GM12878 (cell line): ENCODE results near the gene CLASRP. TPM values are rescaled to one million over a fixed set of nuclear protein-coding genes. Genes with fewer than 3 reads are reported as not detected.
"Not testable (repeated sequence)": the region's sequence is repeated elsewhere in the genome, so short reads cannot be mapped to it uniquely, and the experiment has no call there.

Experiments
- ATAC-seq: fragments of 200-7000 bp; cut with Tn5 transposase; 3 replicates; pipeline ENCODE4 v1.9.1; 2020; ENCODE audit warnings: mild to moderate bottlenecking, moderate library complexity
- BruUV-seq: library from RNA; stranded (reverse); fragments of 400-500 nt; replicated peaks from 2 replicates; lab custom pipeline; 2021; lab: Mats Ljungman, UMichigan
- CTCF ChIA-PET: fragments of 300-600 bp; sonication (Branson Sonifier 250); formaldehyde crosslinking; extraction: SDS; loops from one replicate; lab custom pipeline; 2021; ENCODE audit warnings: inconsistent platforms; lab: Yijun Ruan, JAX
- POLR2A ChIA-PET: fragments of 350-600 bp; formaldehyde crosslinking; extraction: SDS; loops from one replicate; lab custom pipeline; 2021; ENCODE audit warnings: inconsistent platforms; lab: Charles Lee
- RAD21 ChIA-PET: fragments of 300-600 bp; sonication (Branson Sonifier 250); formaldehyde crosslinking; loops from one replicate; lab custom pipeline; 2023; ENCODE audit warnings: antibody characterized with exemption; ENCODE audit not compliant: unreplicated experiment; lab: Charles Lee
- SMC1A ChIA-PET: fragments of 300-600 bp; sonication (Branson Sonifier 250); formaldehyde crosslinking; loops from one replicate; lab custom pipeline; 2023; ENCODE audit not compliant: unreplicated experiment, uncharacterized antibody; lab: Charles Lee
- DNase-seq: peaks from one replicate; pipeline ENCODE4 v3.0.0-alpha.2; 2011; ENCODE audit warnings: low read depth, low spot score
- FAIRE-seq: peaks from 3 replicates; lab custom pipeline; 2011; peaks lifted over from hg19 to GRCh38; lab: Jason Lieb, UNC
- H2AFZ ChIP-seq: 2 replicates; pipeline ENCODE4 v1.6.0; 2011; ENCODE audit warnings: low read depth, low read length, control low read depth; ENCODE audit not compliant: control insufficient read depth
- H3K27ac ChIP-seq: 2 replicates; pipeline ENCODE4 v1.5.1; 2011; ENCODE audit warnings: control low read depth; ENCODE audit not compliant: control insufficient read depth, insufficient read depth
- H3K27me3 ChIP-seq, 2 experiments: replicated peaks in 1 of 2; 2 replicates each; pipeline versions ENCODE4 v1.6.0 to v1.6.1; 2011; ENCODE audit warnings: low read length in 1 of 2; ENCODE audit not compliant: control insufficient read depth in 2 of 2, insufficient read depth in 2 of 2
- H3K36me3 ChIP-seq, 2 experiments: 2 replicates each; pipeline ENCODE4 v1.5.1; 2011; ENCODE audit warnings: low read length in 1 of 2; ENCODE audit not compliant: control insufficient read depth in 2 of 2, insufficient read depth in 2 of 2
- H3K4me1 ChIP-seq: 2 replicates; pipeline ENCODE4 v1.6.1; 2011; ENCODE audit warnings: mild to moderate bottlenecking, low read length, moderate library complexity, mixed read lengths; ENCODE audit not compliant: control insufficient read depth, insufficient read depth
- H3K4me2 ChIP-seq: 2 replicates; pipeline ENCODE4 v1.6.0; 2011; ENCODE audit warnings: control low read depth; ENCODE audit not compliant: control insufficient read depth, insufficient read depth
- H3K4me3 ChIP-seq: fragments of 200-600 bp; sonication (generic); 2 replicates; pipeline ENCODE4 v1.5.1; 2016
- H3K79me2 ChIP-seq: 2 replicates; pipeline ENCODE4 v1.6.0; 2011; ENCODE audit warnings: low read length; ENCODE audit not compliant: control insufficient read depth, insufficient read depth
- H3K9ac ChIP-seq: 2 replicates; pipeline ENCODE4 v1.8.0; 2011; ENCODE audit warnings: low read length, control low read depth, mixed read lengths; ENCODE audit not compliant: control insufficient read depth, insufficient read depth
- H3K9me3 ChIP-seq: replicated peaks from 3 replicates; pipeline ENCODE4 v1.5.1; 2011; ENCODE audit warnings: mild to moderate bottlenecking, low read length; ENCODE audit not compliant: control insufficient read depth, insufficient read depth
- H4K20me1 ChIP-seq: 2 replicates; pipeline ENCODE4 v1.6.0; 2011; ENCODE audit not compliant: control insufficient read depth, insufficient read depth
- BACH1 ChIP-seq: fragments of 450-650 bp; IDR thresholded peaks from 2 replicates; pipeline ENCODE4 v1.6.1; 2017; ENCODE audit warnings: mild to moderate bottlenecking, borderline replicate concordance
- CTCF ChIP-seq, 3 experiments: IDR thresholded peaks in 2 of 3; conservative IDR thresholded peaks in 1 of 3; 2 replicates each; pipeline ENCODE4 v1.5.1; 2011; ENCODE audit warnings: low read depth in 3 of 3, low read length in 3 of 3, mild to moderate bottlenecking in 3 of 3, control low read depth in 2 of 3, moderate library complexity in 2 of 3, inconsistent platforms in 1 of 3, mixed read lengths in 1 of 3; ENCODE audit not compliant: control insufficient read depth in 2 of 3, insufficient read depth in 1 of 3; ENCODE audit errors: extremely low read depth in 1 of 3
- CUX1 ChIP-seq: IDR thresholded peaks from 2 replicates; pipeline ENCODE4 v1.6.1; 2012; ENCODE audit warnings: improper control_type of control experiment, low read depth, low read length; ENCODE audit not compliant: insufficient replicate concordance
- EGR1 ChIP-seq, 2 experiments: IDR thresholded peaks; 1 replicate in 1 of 2; 2 replicates in 1 of 2; pipeline ENCODE4 v1.6.1; 2011 to 2012; ENCODE audit warnings: low read depth in 2 of 2, low read length in 2 of 2, borderline replicate concordance in 1 of 2, mild to moderate bottlenecking in 1 of 2, moderate library complexity in 1 of 2
- ELK1 ChIP-seq: IDR thresholded peaks from 2 replicates; pipeline ENCODE4 v1.6.1; 2012; ENCODE audit warnings: low read depth, low read length, improper control_type of control experiment
- FOXK2 ChIP-seq: fragments of 450-650 bp; IDR thresholded peaks from 2 replicates; pipeline ENCODE4 v1.6.1; 2017; ENCODE audit warnings: mild to moderate bottlenecking, moderate library complexity
- HDAC6 ChIP-seq: fragments of 200-600 bp; sonication (generic); IDR thresholded peaks from one replicate; pipeline ENCODE4 v1.8.0; 2017; ENCODE audit warnings: antibody characterized with exemption; ENCODE audit not compliant: unreplicated experiment
- MEF2A ChIP-seq: IDR thresholded peaks from 2 replicates; pipeline ENCODE4 v1.6.1; 2011; ENCODE audit warnings: low read depth, mild to moderate bottlenecking, low read length, moderate library complexity; ENCODE audit not compliant: insufficient read depth
- NR2C1 ChIP-seq: fragments of 450-650 bp; IDR thresholded peaks from 2 replicates; pipeline ENCODE4 v1.6.1; 2017; ENCODE audit warnings: antibody characterized with exemption, mild to moderate bottlenecking, moderate library complexity
- NRF1 ChIP-seq: conservative IDR thresholded peaks from 2 replicates; pipeline ENCODE4 v1.6.1; 2011; ENCODE audit warnings: mild to moderate bottlenecking, low read depth, low read length, improper control_type of control experiment
- SMAD1 ChIP-seq: fragments of 450-650 bp; IDR thresholded peaks from 2 replicates; pipeline ENCODE4 v1.6.1; 2018; ENCODE audit warnings: mild to moderate bottlenecking, low read depth; ENCODE audit not compliant: partially characterized antibody
- SP1 ChIP-seq: IDR thresholded peaks from one replicate; pipeline ENCODE4 v1.6.1; 2011; ENCODE audit warnings: low read depth, low read length
- TCF3 ChIP-seq: IDR thresholded peaks from 2 replicates; pipeline ENCODE4 v1.6.1; 2012; ENCODE audit warnings: low read depth, mild to moderate bottlenecking, low read length, borderline replicate concordance; ENCODE audit not compliant: insufficient read depth
- ZNF384 ChIP-seq: IDR thresholded peaks from 2 replicates; pipeline ENCODE4 v1.6.1; 2012; ENCODE audit warnings: low read depth, mild to moderate bottlenecking, low read length, improper control_type of control experiment, borderline replicate concordance
- WGBS: methylation state at CpG from one replicate; pipeline ENCODE4 v1.1.6; 2016; ENCODE audit warnings: low lambda C conversion rate; ENCODE audit not compliant: insufficient replicate concordance, insufficient coverage; ENCODE audit errors: missing lambda C conversion rate; 5-methylcytosine and 5-hydroxymethylcytosine counted together
- in situ Hi-C: fragments of 300-500 bp; cut with MboI; formaldehyde crosslinking; loops from 9 replicates; pipeline ENCODE4 v1.14.3; 2018; ENCODE audit warnings: mixed read lengths
- intact Hi-C: fragments of 100-400 bp; cut with micrococcal nuclease; formaldehyde crosslinking; loops from one replicate; pipeline ENCODE4 v1.14.2; 2022; ENCODE audit not compliant: unreplicated experiment
- polyA plus RNA-seq, 11 experiments: library from polyadenylated mRNA; depleted of rRNA in 4 of 11; unstranded in 6 of 11; stranded (reverse) in 5 of 11; fragments of >200 nt; fragmentation: Nextera tagmentation in 4 of 11; fragmentation: Illumina TruSeq in 1 of 11; extraction: Ambion mirVana in 4 of 11; extraction: Trizol in 1 of 11; gene quantifications; 1 replicate in 1 of 11; 2 replicates in 10 of 11; pipeline versions ENCODE4 v1.2.1 to v1.2.3, GENCODE V29; 2011 to 2016; ENCODE audit warnings: inconsistent platforms in 2 of 11, missing spikeins in 2 of 11, low read depth in 1 of 11
- total RNA-seq, 4 experiments: library from RNA; depleted of rRNA in 3 of 4; stranded (reverse); fragments of >200 nt in 3 of 4; fragmentation: Illumina TruSeq in 1 of 4; extraction: Trizol in 1 of 4; gene quantifications; 2 replicates each; pipeline versions ENCODE4 v1.2.1 to v1.2.3, GENCODE V29; 2013 to 2021

Gene CLASRP
- total and polyA plus RNA-seq, 10 of the 15 experiments (the other 5 are each of a cell fraction or from before 2014, with no cell fraction given) = 0.68 to 75.8 (median 30.2) TPM

GRCh38 chr19:45104658-45105349, 66.0 kb downstream of the CLASRP start (continued):
- TF ChIP-seq NR2C1 (no peak), CTCF (IDR thresholded peaks at IDR 0.05 in 2 of 3, conservative IDR thresholded peaks at IDR 0.05 in 1 of 3; ENCODE audit: control insufficient read depth in 2 of 3, extremely low read depth in 1 of 3, insufficient read depth in 1 of 3, low read depth in 3 of 3, low read length in 3 of 3) (no peak), HDAC6 (no peak), SMAD1 (no peak), MEF2A (no peak), EGR1 (IDR thresholded peaks at IDR 0.05; ENCODE audit: borderline replicate concordance in 1 of 2, low read depth in 2 of 2, low read length in 2 of 2) (0 out of 3 replicates have a peak, but pooled peaks of 1 of the 2 experiments have one; percentile 17), ZNF384 (no peak), CUX1 (no peak), SP1 (no peak), ELK1 (no peak), TCF3 (0 out of 2 replicates have a peak, but pooled peaks have one; percentile 43), BACH1 (no peak), NRF1 (no peak), FOXK2 (no peak)

- 83% methylated on average over 11 of the region's 11 CpGs for WGBS
- Histone ChIP-seq H3K79me2 (peaks cover 61% of the 10 kb centered on the region), H3K4me1 (peaks cover 42% of the 10 kb centered on the region)
- H3K27me3 ChIP-seq, H2AFZ ChIP-seq, in situ Hi-C loops, intact Hi-C loops, BruUV-seq, DNase-seq, H3K9me3 ChIP-seq, CTCF ChIA-PET, ATAC-seq, FAIRE-seq, H3K4me2 ChIP-seq, H4K20me1 ChIP-seq, H3K27ac ChIP-seq, H3K4me3 ChIP-seq, RAD21 ChIA-PET, H3K9ac ChIP-seq, SMC1A ChIA-PET, H3K36me3 ChIP-seq: not testable (repeated sequence)
- POLR2A ChIA-PET = interaction anchor here (1.2 kb wide), 1 partner anchor 14 kb away, joined by 4 read pairs; the partner anchor contains the start of gene PPP1R37
Measured at GRCh38 chr19:45106363-45106762, 67.5 kb downstream of the CLASRP start.
